Psoas muscle (tissue), 8 donors: ENCODE measurements around the gene PTPRM. TPM values are rescaled to one million over a fixed set of nuclear protein-coding genes. Genes with fewer than 3 reads are reported as not detected.
A peak's percentile ranks its signal among the peaks of the same experiment; 100 is the strongest.

ENCODE experiments used
- ATAC-seq, 4 donors: fragments of 200-7000 bp; cut with Tn5 transposase; one replicate each; pipeline ENCODE4 v1.9.1; 2020; ENCODE audit warnings: moderate library complexity in 3 of 4, mild to moderate bottlenecking in 2 of 4
- DNase-seq, 2 donors: peaks; one replicate each; pipeline ENCODE4 v3.0.0-alpha.2; 2020
- H3K27ac ChIP-seq: fragments of 200-600 bp; one replicate; pipeline ENCODE4 v1.8.0; 2022
- H3K27me3 ChIP-seq, 3 donors: fragments of 200-600 bp in 1 of 3; one replicate each; pipeline versions ENCODE4 v1.6.1 to v1.8.0; 2013 to 2022; ENCODE audit warnings: low read length in 2 of 3, mild to moderate bottlenecking in 2 of 3, moderate library complexity in 1 of 3; ENCODE audit not compliant: insufficient read depth in 3 of 3
- H3K36me3 ChIP-seq, 2 donors: fragments of 200-600 bp in 1 of 2; one replicate each; pipeline versions ENCODE4 v1.6.1 to v1.8.0; 2013 to 2022; ENCODE audit warnings: low read depth in 1 of 2, mild to moderate bottlenecking in 1 of 2, moderate library complexity in 1 of 2; ENCODE audit not compliant: insufficient read depth in 1 of 2
- H3K4me1 ChIP-seq: fragments of 200-600 bp; one replicate; pipeline ENCODE4 v1.8.0; 2022
- H3K4me3 ChIP-seq: fragments of 200-600 bp; one replicate; pipeline ENCODE4 v1.8.0; 2022; ENCODE audit warnings: mild to moderate bottlenecking
- H3K9me3 ChIP-seq: fragments of 200-600 bp; one replicate; pipeline ENCODE4 v1.8.0; 2022
- CTCF ChIP-seq: fragments of 200-600 bp; IDR thresholded peaks from one replicate; pipeline ENCODE4 v1.8.0; 2022; ENCODE audit warnings: antibody characterized with exemption
- WGBS, 3 donors: extraction: QIAGEN DNeasy Blood & Tissue Kit; methylation state at CpG; one replicate each; pipeline versions ENCODE4 v1.1.6 to v1.1.7; 2013; 5-methylcytosine and 5-hydroxymethylcytosine counted together
- intact Hi-C, 2 donors: fragments of 100-400 bp; cut with DNase I; formaldehyde crosslinking; loops; one replicate each; pipeline versions ENCODE4 v1.11.0 to v1.14.2; 2022
- polyA plus RNA-seq, 3 donors: library from polyadenylated mRNA; stranded (reverse); fragments of 200-250 nt; gene quantifications; one replicate each; pipeline ENCODE4 v1.2.3, GENCODE V29; 2013
- total RNA-seq, 4 donors: library from RNA; stranded (reverse); fragmentation: NEBNext Ultra II Directional in 2 of 4; extraction: Animal tissue kit (Norgen Biotek cat#: 25700) in 2 of 4; gene quantifications; one replicate each; pipeline versions ENCODE4 v1.2.1 to v1.2.4, GENCODE V29; 2021 to 2023
- donor health status: healthy with polysubstance abuse.
- donor health status: DM: no; HTN: no; CAD: no; lungs with moderate emphysema.
- donor health status: Bipolar disorder and iron deficiency.
- donor health status: healthy.
- donor health status: DM: yes; HTN: yes; CAD: no.
- donor health status: DM: no; HTN: no; CAD: no.
- donor health status: DM: no; HTN: no; CAD: no.
- donor health status: DM: yes; HTN: yes; CAD: no.

Gene PTPRM
- total and polyA plus RNA-seq, 7 donors = 27.4 to 78.9 (median 39.0) TPM

GRCh38 chr18:8069708-8070107 is 502.6 kb downstream of the PTPRM start:
- DNase-seq = no peak
- TF ChIP-seq CTCF = no peak
- Histone ChIP-seq H3K27me3 (no peaks in the 10 kb centered on the region), H3K4me1 (peaks cover 13% of the 10 kb centered on the region), H3K27ac (no peak overlapping the region), H3K36me3 (peaks cover 0 to 6% of the 10 kb centered on the region in 2 donors), H3K4me3 (no peak overlapping the region), H3K9me3 (no peaks in the 10 kb centered on the region)
- 37 to 71% (median 46%) methylated on average over 8 of the region's 8 CpGs for WGBS, 3 donors
- peak; percentile 57 to 77 (median 74) for ATAC-seq
- intact Hi-C loops = no loop called here

GRCh38 chr18:8073167-8073566 is 506.1 kb downstream of the PTPRM start:
- Histone ChIP-seq H3K27ac (no peak overlapping the region), H3K4me3 (no peak overlapping the region), H3K4me1 (peaks cover 14% of the 10 kb centered on the region), H3K9me3 (no peaks in the 10 kb centered on the region), H3K36me3 (peaks cover 2 to 6% of the 10 kb centered on the region in 2 donors), H3K27me3 (no peaks in the 10 kb centered on the region)
- TF ChIP-seq CTCF = no peak
- DNase-seq (no peak), ATAC-seq (no peak)
- intact Hi-C loops = no loop called here
- WGBS, 3 donors = 84 to 89% (median 89%) methylated on average over 3 of the region's 3 CpGs

- Histone ChIP-seq H3K27ac (no peak overlapping the region), H3K9me3 (no peaks in the 10 kb centered on the region), H3K4me3 (no peak overlapping the region), H3K36me3 (peaks cover 3 to 6% of the 10 kb centered on the region in 2 donors), H3K4me1 (no peaks in the 10 kb centered on the region), H3K27me3 (no peaks in the 10 kb centered on the region)
- ATAC-seq (no peak), DNase-seq (no peak)
- intact Hi-C loops = loop anchor here in 1 of 2 donors (10.0 kb wide), 1 partner anchor 315 kb away; no protein-coding TSS in a partner anchor
- no peak for TF ChIP-seq CTCF
These were observed 513.0 kb downstream of the PTPRM start for GRCh38 chr18:8080092-8080491.

- 13 to 26% (median 15%) methylated on average over 1 of the region's 1 CpG for WGBS, 3 donors
- intact Hi-C loops = loop anchor here in 1 of 2 donors (10.0 kb wide), 1 partner anchor 314 kb away; no protein-coding TSS in a partner anchor
- Histone ChIP-seq H3K36me3 (peaks cover 3 to 16% of the 10 kb centered on the region in 2 donors), H3K4me1 (no peaks in the 10 kb centered on the region), H3K27ac (no peak overlapping the region), H3K9me3 (no peaks in the 10 kb centered on the region), H3K27me3 (no peaks in the 10 kb centered on the region), H3K4me3 (no peak overlapping the region)
- DNase-seq (no peak), ATAC-seq (no peak)
- TF ChIP-seq CTCF = no peak
These were observed 514.2 kb downstream of the PTPRM start for GRCh38 chr18:8081267-8081666.
